Activated T-helper 1 cell treated with Interleukin-2 at 50 U/mL for 16 hours (primary cell): ENCODE measurements around the gene PRKAG2.

Experiments
- DNase-seq: peaks from one replicate; pipeline ENCODE4 v3.0.0-alpha.2; 2020; ENCODE audit warnings: low read depth

The PRKAG2 gene

GRCh38 chr7:151518105-151518946 lies 358.6 kb downstream of the PRKAG2 start:
- DNase-seq = peak; percentile 10

DNA sequence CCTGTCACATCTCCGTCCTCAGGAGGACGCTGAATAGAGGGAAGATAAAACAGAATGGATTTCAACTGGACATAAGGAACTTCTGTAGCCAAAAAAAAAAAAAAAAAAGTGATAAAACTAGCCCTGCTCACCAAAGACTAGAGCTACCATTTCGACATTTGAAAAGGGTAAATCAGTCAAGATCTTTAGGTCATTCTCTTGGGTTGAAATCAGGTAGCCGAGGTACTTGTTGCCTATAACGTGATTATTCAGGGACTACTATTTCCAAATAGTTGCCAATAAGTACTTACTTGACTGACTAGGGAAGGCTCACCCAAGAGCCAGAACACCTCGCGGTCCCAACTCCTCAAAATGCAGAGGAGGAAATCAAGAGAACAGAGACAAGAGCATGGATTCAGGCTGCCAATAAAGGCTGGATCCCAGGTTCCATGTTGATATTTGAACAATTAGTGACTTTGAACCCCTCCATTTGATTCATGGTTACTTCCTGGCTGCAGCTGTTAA lies 359.3 kb downstream of the PRKAG2 start:
- no peak for DNase-seq

GRCh38 chr7:151515276-151515565 lies 361.7 kb downstream of the PRKAG2 start:
- no peak for DNase-seq

- no peak for DNase-seq
Observed at GRCh38 chr7:151514461-151515275, 362.2 kb downstream of the PRKAG2 start.

DNA sequence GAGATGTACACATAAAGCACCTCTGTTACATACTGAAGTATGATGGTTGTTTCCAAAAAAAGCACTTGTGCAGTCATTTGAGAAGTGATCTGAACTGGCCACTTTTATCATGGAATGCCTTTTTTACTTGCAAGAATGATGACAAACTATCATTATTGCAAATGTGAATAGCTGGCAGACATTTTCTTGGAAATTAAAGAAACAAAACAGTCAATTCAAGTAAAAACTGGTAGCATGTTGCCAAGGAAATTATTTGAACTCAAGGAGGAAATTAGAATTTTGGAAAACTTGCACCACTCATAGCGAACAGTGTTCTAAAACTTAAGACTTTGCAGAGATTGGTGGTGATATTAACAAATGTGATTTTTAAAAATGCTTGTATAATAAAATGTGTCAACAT lies 363.8 kb downstream of the PRKAG2 start:
- DNase-seq = no peak

- DNase-seq = no peak
Observed at GRCh38 chr7:151512353-151512752, 364.6 kb downstream of the PRKAG2 start.

DNA sequence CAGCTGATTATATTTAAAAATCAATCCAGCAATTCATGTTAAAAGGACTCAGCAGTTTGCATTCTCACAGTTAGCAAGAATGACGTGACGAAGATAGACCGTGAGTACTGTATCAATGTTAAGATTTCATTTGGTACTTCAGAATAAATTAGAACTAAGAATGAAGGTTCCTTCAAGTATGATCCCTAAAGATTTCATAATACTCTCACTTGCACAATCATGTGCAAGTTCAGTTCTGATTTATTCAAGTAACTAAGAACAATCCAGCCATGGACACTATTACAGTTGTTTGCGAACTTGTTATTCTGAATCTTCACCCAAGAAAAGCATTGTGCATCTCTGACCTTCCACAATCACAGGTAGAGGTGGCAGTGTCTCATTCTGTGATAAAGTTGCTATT lies 365.0 kb downstream of the PRKAG2 start:
- DNase-seq = no peak

DNA sequence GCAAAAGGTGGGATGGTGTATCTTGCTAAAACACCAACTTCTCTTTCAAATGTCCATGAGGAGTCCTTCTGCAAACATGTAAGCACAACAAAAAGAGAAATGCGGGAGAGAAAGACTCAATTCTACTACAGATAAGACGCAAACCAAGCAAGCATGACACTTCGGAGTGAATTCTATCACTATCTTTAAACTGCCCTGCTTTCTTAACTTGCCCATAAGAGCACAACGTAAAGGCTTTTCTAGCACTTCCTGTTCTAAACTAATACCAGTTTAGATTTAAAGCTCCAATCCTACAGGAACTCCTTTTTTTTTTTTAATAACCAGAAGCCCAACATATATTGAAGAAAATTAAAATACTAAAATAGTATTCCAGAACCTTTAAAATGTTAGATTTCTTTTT lies 365.6 kb downstream of the PRKAG2 start:
- DNase-seq = no peak

DNA sequence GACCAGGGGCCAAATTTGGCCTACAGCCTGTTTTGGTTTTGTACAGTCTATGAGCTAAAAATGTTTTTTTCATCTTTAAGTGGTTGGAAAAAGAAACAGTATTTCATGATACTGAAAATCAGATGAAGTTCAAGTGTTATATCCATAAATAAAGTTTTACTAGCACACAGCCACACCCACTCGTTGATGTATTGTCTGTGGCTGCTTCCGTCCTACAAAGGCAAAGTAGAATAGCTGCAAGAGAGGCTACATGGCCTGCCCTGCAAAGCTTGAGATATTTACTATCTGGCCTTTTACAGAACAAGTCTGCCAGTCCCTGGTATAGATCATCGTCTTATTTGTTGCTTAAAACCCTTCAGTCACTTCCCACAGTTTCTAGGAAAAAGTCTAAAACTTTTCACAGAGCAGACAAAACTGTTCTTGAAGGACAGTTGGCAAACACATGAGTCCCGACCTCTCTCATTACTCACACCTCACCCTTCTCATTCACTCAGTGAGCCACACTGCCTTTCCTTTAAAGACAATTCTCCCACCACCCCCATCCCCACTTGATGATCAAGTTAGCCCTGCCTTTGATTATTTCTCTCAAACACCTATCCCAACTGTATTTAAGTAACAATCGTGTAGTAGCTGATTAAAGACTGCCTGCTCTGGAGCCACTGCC lies 367.1 kb downstream of the PRKAG2 start:
- DNase-seq = no peak

DNA sequence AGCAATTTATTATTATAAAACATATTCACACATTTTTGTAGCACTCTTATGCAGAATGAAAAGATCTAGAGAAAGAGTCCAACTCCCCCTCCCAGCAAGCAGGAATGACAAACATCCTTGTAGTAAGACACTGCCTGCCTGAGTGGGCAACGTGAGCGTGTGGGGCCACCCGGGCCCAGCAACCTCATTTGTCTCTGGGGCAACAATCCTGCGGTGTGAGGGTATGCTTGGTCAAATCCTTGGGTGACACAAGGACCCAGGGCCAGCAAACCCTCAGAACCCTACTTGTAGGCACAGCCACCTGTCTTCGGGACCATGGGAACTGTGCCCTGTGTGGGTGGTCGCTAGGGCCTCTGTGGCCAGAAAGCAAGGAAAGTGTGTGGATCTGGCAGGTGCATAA lies 367.9 kb downstream of the PRKAG2 start:
- DNase-seq = no peak

- no peak for DNase-seq
Observed at GRCh38 chr7:151507806-151508205, 369.1 kb downstream of the PRKAG2 start.

GRCh38 chr7:151506901-151507382 lies 370.0 kb downstream of the PRKAG2 start:
- DNase-seq = no peak
